ENCODE results near the gene C2.

C2 gene

DNA sequence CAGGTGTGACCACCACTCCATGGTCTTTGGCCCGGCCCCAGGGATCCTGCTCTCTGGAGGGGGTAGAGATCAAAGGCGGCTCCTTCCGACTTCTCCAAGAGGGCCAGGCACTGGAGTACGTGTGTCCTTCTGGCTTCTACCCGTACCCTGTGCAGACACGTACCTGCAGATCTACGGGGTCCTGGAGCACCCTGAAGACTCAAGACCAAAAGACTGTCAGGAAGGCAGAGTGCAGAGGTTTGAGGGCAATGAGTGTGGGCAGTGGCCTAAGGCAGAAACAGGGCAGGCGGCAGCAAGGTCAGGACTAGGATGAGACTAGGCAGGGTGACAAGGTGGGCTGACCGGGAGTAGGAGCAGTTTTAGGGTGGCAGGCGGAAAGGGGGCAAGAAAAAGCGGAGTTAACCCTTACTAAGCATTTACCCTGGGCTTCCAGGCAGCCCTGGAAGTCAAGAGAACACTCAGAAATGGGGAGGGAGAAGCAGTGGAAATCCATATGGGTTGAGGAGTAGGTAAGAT, 18.9 kb downstream of the C2 start:
- Histone ChIP-seq H3K27ac (peak overlapping the region; percentile 94), H3K9me3 (ENCODE audit: control insufficient read depth, low read length) (no peaks in the 10 kb centered on the region), H3K4me1 (peaks cover 43% of the 10 kb centered on the region), H3K4me2 (ENCODE audit: low read length) (peak overlapping the region; percentile 75), H2AFZ (peak overlapping the region; percentile 62), H3K79me2 (peaks cover 6% of the 10 kb centered on the region), H3K27me3 (ENCODE audit: control insufficient read depth, insufficient read depth, low read length) (no peaks in the 10 kb centered on the region), H3K9ac (peak overlapping the region; percentile 2), H3K4me3 (ENCODE audit: low read depth, low read length) (peak overlapping the region; percentile 11), H3K36me3 (ENCODE audit: control insufficient read depth, insufficient read depth, low read length) (no peaks in the 10 kb centered on the region)
- TF ChIP-seq, protein P1, sequence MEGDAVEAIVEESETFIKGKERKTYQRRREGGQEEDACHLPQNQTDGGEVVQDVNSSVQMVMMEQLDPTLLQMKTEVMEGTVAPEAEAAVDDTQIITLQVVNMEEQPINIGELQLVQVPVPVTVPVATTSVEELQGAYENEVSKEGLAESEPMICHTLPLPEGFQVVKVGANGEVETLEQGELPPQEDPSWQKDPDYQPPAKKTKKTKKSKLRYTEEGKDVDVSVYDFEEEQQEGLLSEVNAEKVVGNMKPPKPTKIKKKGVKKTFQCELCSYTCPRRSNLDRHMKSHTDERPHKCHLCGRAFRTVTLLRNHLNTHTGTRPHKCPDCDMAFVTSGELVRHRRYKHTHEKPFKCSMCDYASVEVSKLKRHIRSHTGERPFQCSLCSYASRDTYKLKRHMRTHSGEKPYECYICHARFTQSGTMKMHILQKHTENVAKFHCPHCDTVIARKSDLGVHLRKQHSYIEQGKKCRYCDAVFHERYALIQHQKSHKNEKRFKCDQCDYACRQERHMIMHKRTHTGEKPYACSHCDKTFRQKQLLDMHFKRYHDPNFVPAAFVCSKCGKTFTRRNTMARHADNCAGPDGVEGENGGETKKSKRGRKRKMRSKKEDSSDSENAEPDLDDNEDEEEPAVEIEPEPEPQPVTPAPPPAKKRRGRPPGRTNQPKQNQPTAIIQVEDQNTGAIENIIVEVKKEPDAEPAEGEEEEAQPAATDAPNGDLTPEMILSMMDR (IDR thresholded peaks at IDR 0.05): no peak

DNA sequence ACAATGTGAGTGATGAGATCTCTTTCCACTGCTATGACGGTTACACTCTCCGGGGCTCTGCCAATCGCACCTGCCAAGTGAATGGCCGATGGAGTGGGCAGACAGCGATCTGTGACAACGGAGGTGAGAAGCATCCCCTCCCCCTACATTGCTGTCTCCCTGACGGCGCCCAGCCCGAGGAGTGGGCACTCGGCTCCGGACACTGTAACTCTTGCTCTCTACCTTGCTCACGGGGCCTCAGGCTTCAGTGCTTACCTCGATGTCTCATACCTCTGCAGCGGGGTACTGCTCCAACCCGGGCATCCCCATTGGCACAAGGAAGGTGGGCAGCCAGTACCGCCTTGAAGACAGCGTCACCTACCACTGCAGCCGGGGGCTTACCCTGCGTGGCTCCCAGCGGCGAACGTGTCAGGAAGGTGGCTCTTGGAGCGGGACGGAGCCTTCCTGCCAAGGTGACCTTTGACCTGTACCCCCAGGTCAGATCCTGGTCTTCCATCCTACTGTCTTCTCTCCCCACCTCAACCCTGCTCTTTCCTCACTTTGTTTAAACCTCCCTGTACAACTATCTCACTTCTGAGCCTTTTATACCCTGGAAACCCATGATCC, 19.7 kb downstream of the C2 start:
- no peak overlapping the region for H3K4me2 ChIP-seq (ENCODE audit: low read length)
- no peak overlapping the region for H2AFZ ChIP-seq
- H3K4me3 ChIP-seq (ENCODE audit: low read depth, low read length): no peak overlapping the region
- TF ChIP-seq, protein P1 (IDR thresholded peaks at IDR 0.05): no peak
- no peaks in the 10 kb centered on the region for H3K9me3 ChIP-seq (ENCODE audit: control insufficient read depth, low read length)
- no peaks in the 10 kb centered on the region for H3K36me3 ChIP-seq (ENCODE audit: control insufficient read depth, insufficient read depth, low read length)
- peaks cover 48% of the 10 kb centered on the region for H3K4me1 ChIP-seq
- no peaks in the 10 kb centered on the region for H3K27me3 ChIP-seq (ENCODE audit: control insufficient read depth, insufficient read depth, low read length)
- no peak overlapping the region for H3K9ac ChIP-seq
- peaks cover 6% of the 10 kb centered on the region for H3K79me2 ChIP-seq
- H3K27ac ChIP-seq: peak overlapping the region; percentile 94

GRCh38 chr6:31947864-31948263, 20.3 kb downstream of the C2 start:
- Histone ChIP-seq H3K79me2 (peaks cover 6% of the 10 kb centered on the region), H3K4me1 (peaks cover 50% of the 10 kb centered on the region), H3K9me3 (ENCODE audit: control insufficient read depth, low read length) (no peaks in the 10 kb centered on the region), H2AFZ (no peak overlapping the region), H3K4me3 (ENCODE audit: low read depth, low read length) (no peak overlapping the region), H3K27me3 (ENCODE audit: control insufficient read depth, insufficient read depth, low read length) (no peaks in the 10 kb centered on the region), H3K4me2 (ENCODE audit: low read length) (no peak overlapping the region), H3K9ac (no peak overlapping the region), H3K27ac (peak overlapping the region; percentile 94), H3K36me3 (ENCODE audit: control insufficient read depth, insufficient read depth, low read length) (no peaks in the 10 kb centered on the region)
- TF ChIP-seq, protein P1 (IDR thresholded peaks at IDR 0.05): no peak

- H3K9me3 ChIP-seq (ENCODE audit: control insufficient read depth, low read length): no peaks in the 10 kb centered on the region
- H3K36me3 ChIP-seq (ENCODE audit: control insufficient read depth, insufficient read depth, low read length): no peaks in the 10 kb centered on the region
- no peak overlapping the region for H2AFZ ChIP-seq
- H3K9ac ChIP-seq: no peak overlapping the region
- no peak overlapping the region for H3K4me2 ChIP-seq (ENCODE audit: low read length)
- no peak overlapping the region for H3K4me3 ChIP-seq (ENCODE audit: low read depth, low read length)
- peak overlapping the region; percentile 94 for H3K27ac ChIP-seq
- H3K27me3 ChIP-seq (ENCODE audit: control insufficient read depth, insufficient read depth, low read length): no peaks in the 10 kb centered on the region
- peaks cover 6% of the 10 kb centered on the region for H3K79me2 ChIP-seq
- peaks cover 50% of the 10 kb centered on the region for H3K4me1 ChIP-seq
- TF ChIP-seq, protein P1 (IDR thresholded peaks at IDR 0.05): no peak
These were observed 20.8 kb downstream of the C2 start for GRCh38 chr6:31948306-31948705.

All from parathyroid adenoma (tissue), 2 donors.